Activated CD8-positive, alpha-beta memory T cell treated with anti-CD3 and anti-CD28 coated beads, Interleukin-2, amount 10 ng/mL, durations not matched to agents 7 days and 5 days (primary cell): ENCODE data around the gene ELFN2. TPM values are rescaled to one million over a fixed set of nuclear protein-coding genes. Genes with fewer than 3 reads are reported as not detected.

Experiments used
- ATAC-seq: fragments of 150-1000 bp; cut with Tn5 transposase; one replicate; pipeline ENCODE4 v1.10.0; 2021; ENCODE audit warnings: moderate library complexity
- CTCF ChIA-PET: fragments of 350-600 bp; sonication (Branson Sonifier 250); formaldehyde crosslinking; loops from one replicate; lab custom pipeline; 2021; ENCODE audit warnings: antibody characterized with exemption; lab: Charles Lee
- DNase-seq: peaks from one replicate; pipeline ENCODE4 v3.0.0-alpha.2; 2020
- H3K27ac Mint-ChIP-seq: one replicate; pipeline ENCODE4 v1.8.0; 2021; ENCODE audit warnings: mild to moderate bottlenecking, mixed read lengths
- H3K27me3 Mint-ChIP-seq: one replicate; pipeline ENCODE4 v1.8.0; 2021; ENCODE audit warnings: mixed read lengths
- H3K36me3 Mint-ChIP-seq: one replicate; pipeline ENCODE4 v1.8.0; 2021; ENCODE audit warnings: mild to moderate bottlenecking, mixed read lengths
- H3K4me1 Mint-ChIP-seq: one replicate; pipeline ENCODE4 v1.8.0; 2021; ENCODE audit warnings: mixed read lengths
- H3K4me3 Mint-ChIP-seq: one replicate; pipeline ENCODE4 v1.8.0; 2021; ENCODE audit warnings: mild to moderate bottlenecking, moderate library complexity, mixed read lengths
- H3K9me3 Mint-ChIP-seq: one replicate; pipeline ENCODE4 v1.8.0; 2022; ENCODE audit warnings: low read depth, mixed read lengths
- total RNA-seq, 2 experiments: library from RNA; stranded (reverse); gene quantifications; one replicate each; pipeline ENCODE4 v1.2.3, GENCODE V29; 2021

The ELFN2 gene
- total RNA-seq, 2 experiments from 2014 or later: 0.07 to 0.50 TPM

- Mint-ChIP-seq H3K36me3 (no peaks in the 10 kb centered on the region), H3K27ac (no peak overlapping the region), H3K27me3 (peaks cover 65% of the 10 kb centered on the region), H3K4me1 (peaks cover 25% of the 10 kb centered on the region), H3K4me3 (no peak overlapping the region), H3K9me3 (no peaks in the 10 kb centered on the region)
- no peak for DNase-seq
- ATAC-seq: no peak
- CTCF ChIA-PET: no interaction called here
Observed at GRCh38 chr22:37418627-37419369, 8.5 kb downstream of the ELFN2 start.

GRCh38 chr22:37417677-37418348 lies 9.5 kb downstream of the ELFN2 start:
- DNase-seq: no peak
- no peak for ATAC-seq
- no peak overlapping the region for H3K4me3 Mint-ChIP-seq
- CTCF ChIA-PET: interaction anchor here (2.3 kb wide), 1 partner anchor 11 kb away, joined by 6 read pairs; no protein-coding TSS in a partner anchor
- H3K27me3 Mint-ChIP-seq: peaks cover 69% of the 10 kb centered on the region
- H3K27ac Mint-ChIP-seq: no peak overlapping the region
- no peaks in the 10 kb centered on the region for H3K36me3 Mint-ChIP-seq
- peaks cover 28% of the 10 kb centered on the region for H3K4me1 Mint-ChIP-seq
- no peaks in the 10 kb centered on the region for H3K9me3 Mint-ChIP-seq

GRCh38 chr22:37417264-37417663 lies 10.0 kb downstream of the ELFN2 start:
- H3K27me3 Mint-ChIP-seq: peaks cover 69% of the 10 kb centered on the region
- CTCF ChIA-PET: interaction anchor here (2.3 kb wide), 1 partner anchor 11 kb away, joined by 6 read pairs; no protein-coding TSS in a partner anchor
- no peak overlapping the region for H3K4me3 Mint-ChIP-seq
- DNase-seq (no peak), ATAC-seq (no peak)
- peaks cover 33% of the 10 kb centered on the region for H3K4me1 Mint-ChIP-seq
- no peak overlapping the region for H3K27ac Mint-ChIP-seq
- no peaks in the 10 kb centered on the region for H3K36me3 Mint-ChIP-seq
- H3K9me3 Mint-ChIP-seq: no peaks in the 10 kb centered on the region

- H3K4me3 Mint-ChIP-seq: peak overlapping the region; percentile 14
- CTCF ChIA-PET: interaction anchor here (2.3 kb wide), 1 partner anchor 12 kb away, joined by 6 read pairs; no protein-coding TSS in a partner anchor
- H3K4me1 Mint-ChIP-seq: peaks cover 33% of the 10 kb centered on the region
- H3K27ac Mint-ChIP-seq: no peak overlapping the region
- DNase-seq (peak; percentile 76), ATAC-seq (peak; percentile 61)
- H3K36me3 Mint-ChIP-seq: no peaks in the 10 kb centered on the region
- H3K9me3 Mint-ChIP-seq: no peaks in the 10 kb centered on the region
- H3K27me3 Mint-ChIP-seq: peaks cover 66% of the 10 kb centered on the region
Observed at GRCh38 chr22:37416827-37417226, 10.5 kb downstream of the ELFN2 start.

GRCh38 chr22:37416389-37416788 lies 10.9 kb downstream of the ELFN2 start:
- CTCF ChIA-PET: interaction anchor here (2.3 kb wide), 1 partner anchor 12 kb away, joined by 6 read pairs; no protein-coding TSS in a partner anchor

GRCh38 chr22:37415210-37415609 lies 12.1 kb downstream of the ELFN2 start:
- CTCF ChIA-PET: interaction anchor here (1.0 kb wide), 1 partner anchor 13 kb away, joined by 3 read pairs; no protein-coding TSS in a partner anchor
- Mint-ChIP-seq H3K4me1 (peaks cover 29% of the 10 kb centered on the region), H3K4me3 (no peak overlapping the region), H3K36me3 (no peaks in the 10 kb centered on the region), H3K27ac (no peak overlapping the region), H3K27me3 (peaks cover 50% of the 10 kb centered on the region), H3K9me3 (no peaks in the 10 kb centered on the region)
- DNase-seq (no peak), ATAC-seq (no peak)

More at GRCh38 chr22:37416389-37416788, 10.9 kb downstream of the ELFN2 start:
- no peak for DNase-seq
- Mint-ChIP-seq H3K27ac (no peak overlapping the region), H3K9me3 (no peaks in the 10 kb centered on the region), H3K36me3 (no peaks in the 10 kb centered on the region), H3K27me3 (peaks cover 62% of the 10 kb centered on the region), H3K4me3 (no peak overlapping the region), H3K4me1 (peaks cover 33% of the 10 kb centered on the region)
- peak; percentile 35 for ATAC-seq

GRCh38 chr22:37414288-37414687 lies 13.0 kb downstream of the ELFN2 start:
- Mint-ChIP-seq H3K4me3 (no peak overlapping the region), H3K27me3 (peaks cover 45% of the 10 kb centered on the region), H3K9me3 (no peaks in the 10 kb centered on the region), H3K4me1 (peaks cover 24% of the 10 kb centered on the region), H3K27ac (no peak overlapping the region), H3K36me3 (no peaks in the 10 kb centered on the region)
- no peak for ATAC-seq
- no peak for DNase-seq
- CTCF ChIA-PET: interaction anchor here (0.9 to 1.0 kb wide), 2 partner anchors 14 to 154 kb away, joined by 3 read pairs; no protein-coding TSS in a partner anchor

- no peaks in the 10 kb centered on the region for H3K36me3 Mint-ChIP-seq
- no peak for DNase-seq
- H3K4me3 Mint-ChIP-seq: no peak overlapping the region
- peaks cover 22% of the 10 kb centered on the region for H3K4me1 Mint-ChIP-seq
- CTCF ChIA-PET: interaction anchor here (0.9 to 1.0 kb wide), 2 partner anchors 15 to 154 kb away, joined by 3 read pairs; no protein-coding TSS in a partner anchor
- no peak overlapping the region for H3K27ac Mint-ChIP-seq
- no peak for ATAC-seq
- H3K27me3 Mint-ChIP-seq: peaks cover 37% of the 10 kb centered on the region
- H3K9me3 Mint-ChIP-seq: no peaks in the 10 kb centered on the region
Observed at GRCh38 chr22:37413546-37413945, 13.7 kb downstream of the ELFN2 start.

- Mint-ChIP-seq H3K4me3 (no peak overlapping the region), H3K4me1 (peaks cover 22% of the 10 kb centered on the region), H3K9me3 (no peaks in the 10 kb centered on the region), H3K36me3 (no peaks in the 10 kb centered on the region), H3K27me3 (peaks cover 30% of the 10 kb centered on the region), H3K27ac (no peak overlapping the region)
- CTCF ChIA-PET: interaction anchor here (1.0 kb wide), 2 partner anchors 16 to 96 kb away, joined by 3 read pairs; no protein-coding TSS in a partner anchor
- no peak for DNase-seq
- ATAC-seq: no peak
Observed at GRCh38 chr22:37412495-37413250, 14.6 kb downstream of the ELFN2 start.

- CTCF ChIA-PET: interaction anchor here (1.0 kb wide), 1 partner anchor 95 kb away, joined by 3 read pairs; no protein-coding TSS in a partner anchor
- no peak overlapping the region for H3K27ac Mint-ChIP-seq
- ATAC-seq: no peak
Observed at GRCh38 chr22:37411655-37412054, 15.6 kb downstream of the ELFN2 start.

GRCh38 chr22:37410174-37411055 lies 16.9 kb downstream of the ELFN2 start:
- Mint-ChIP-seq H3K4me1 (peaks cover 8% of the 10 kb centered on the region), H3K36me3 (no peaks in the 10 kb centered on the region), H3K27me3 (peaks cover 18% of the 10 kb centered on the region), H3K27ac (no peak overlapping the region), H3K4me3 (no peak overlapping the region), H3K9me3 (no peaks in the 10 kb centered on the region)
- ATAC-seq: no peak
- no peak for DNase-seq
- CTCF ChIA-PET: no interaction called here

More at GRCh38 chr22:37411655-37412054, 15.6 kb downstream of the ELFN2 start:
- H3K27me3 Mint-ChIP-seq: peaks cover 23% of the 10 kb centered on the region
- no peak overlapping the region for H3K4me3 Mint-ChIP-seq
- DNase-seq: no peak
- H3K9me3 Mint-ChIP-seq: no peaks in the 10 kb centered on the region
- H3K4me1 Mint-ChIP-seq: peaks cover 16% of the 10 kb centered on the region
- no peaks in the 10 kb centered on the region for H3K36me3 Mint-ChIP-seq

- Mint-ChIP-seq H3K36me3 (no peaks in the 10 kb centered on the region), H3K9me3 (no peaks in the 10 kb centered on the region), H3K27ac (no peak overlapping the region), H3K4me3 (no peak overlapping the region), H3K4me1 (peaks cover 8% of the 10 kb centered on the region), H3K27me3 (peaks cover 9% of the 10 kb centered on the region)
- CTCF ChIA-PET: no interaction called here
- DNase-seq: no peak
- no peak for ATAC-seq
Observed at GRCh38 chr22:37409459-37410050, 17.7 kb downstream of the ELFN2 start.
